IPS-18c (cell line): ENCODE results near the gene CTSE.

Source experiments
- H3K4me3 ChIP-seq: 2 replicates; pipeline ENCODE4 v1.7.0; 2013; ENCODE audit warnings: low read depth, mild to moderate bottlenecking, low read length, moderate library complexity; ENCODE audit not compliant: insufficient read depth
- H3K9me3 ChIP-seq: one replicate; pipeline ENCODE4 v1.6.1; 2013; ENCODE audit warnings: mild to moderate bottlenecking, low read length, moderate library complexity; ENCODE audit not compliant: control insufficient read depth, insufficient read depth

Gene CTSE

DNA sequence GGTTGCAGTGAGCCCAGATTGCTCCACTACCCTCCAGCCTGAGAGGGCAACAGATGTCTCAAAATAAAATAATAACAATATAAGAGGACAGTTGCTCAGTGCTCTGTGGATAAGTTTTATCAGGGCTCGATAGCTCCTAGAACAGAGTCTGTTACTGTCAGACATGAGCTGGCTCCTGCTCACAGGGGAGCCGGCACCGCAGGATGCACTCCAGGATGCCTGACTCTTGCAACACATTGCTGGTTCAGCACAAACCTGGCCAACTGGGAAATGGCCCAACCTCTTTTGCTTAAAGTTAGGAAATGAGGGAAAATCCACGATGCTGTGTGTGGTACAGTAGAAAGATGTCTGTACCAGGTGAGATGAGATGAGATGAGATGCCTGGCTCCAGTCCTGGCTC lies 5.8 kb upstream of the CTSE start:
- Histone ChIP-seq H3K4me3 (no peak overlapping the region), H3K9me3 (no peaks in the 10 kb centered on the region)

- Histone ChIP-seq H3K9me3 (no peaks in the 10 kb centered on the region), H3K4me3 (no peak overlapping the region)
Observed at GRCh38 chr1:206025283-206025820, 1.7 kb upstream of the CTSE start.

GRCh38 chr1:206022766-206023165 lies 929 bp downstream of the CTSE start:
- H3K9me3 ChIP-seq = no peaks in the 10 kb centered on the region
- no peak overlapping the region for H3K4me3 ChIP-seq

- no peaks in the 10 kb centered on the region for H3K9me3 ChIP-seq
- H3K4me3 ChIP-seq = no peak overlapping the region
Observed at GRCh38 chr1:206021626-206022365, 1.9 kb downstream of the CTSE start.

DNA sequence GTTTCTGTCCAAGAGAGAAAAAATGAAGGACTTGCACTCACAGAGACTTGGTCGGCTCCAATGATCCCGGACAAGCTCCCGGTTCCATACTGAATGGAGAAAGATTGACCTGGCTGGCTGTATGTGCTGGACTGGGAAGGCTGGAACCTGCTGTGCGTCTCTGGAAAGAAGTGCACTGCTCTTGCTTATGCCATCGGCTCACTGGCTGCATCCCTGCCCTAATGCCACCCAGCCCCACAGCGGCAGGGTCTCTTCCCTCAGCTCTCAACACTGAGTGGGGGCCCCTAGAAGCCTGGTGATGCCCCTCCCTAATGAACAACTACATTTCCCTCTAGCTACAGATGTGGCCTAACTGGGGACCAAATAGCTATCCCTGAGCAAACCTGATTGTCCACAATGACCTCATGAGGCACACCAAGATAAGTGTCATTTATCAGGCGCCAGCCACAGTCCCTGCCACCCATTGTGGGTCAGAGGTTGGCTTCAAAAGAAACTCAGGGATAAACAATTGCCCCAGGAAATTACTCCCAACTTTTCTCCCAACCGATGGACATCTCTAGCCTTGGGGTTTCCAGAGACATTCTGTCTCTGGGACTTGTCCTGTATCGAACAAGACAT lies 2.6 kb downstream of the CTSE start:
- H3K9me3 ChIP-seq = no peaks in the 10 kb centered on the region
- H3K4me3 ChIP-seq = no peak overlapping the region

GRCh38 chr1:206020393-206021007 lies 3.2 kb downstream of the CTSE start:
- no peaks in the 10 kb centered on the region for H3K9me3 ChIP-seq
- H3K4me3 ChIP-seq = no peak overlapping the region

- H3K9me3 ChIP-seq = no peaks in the 10 kb centered on the region
- no peak overlapping the region for H3K4me3 ChIP-seq
Observed at GRCh38 chr1:206015071-206015470, 8.6 kb downstream of the CTSE start.

DNA sequence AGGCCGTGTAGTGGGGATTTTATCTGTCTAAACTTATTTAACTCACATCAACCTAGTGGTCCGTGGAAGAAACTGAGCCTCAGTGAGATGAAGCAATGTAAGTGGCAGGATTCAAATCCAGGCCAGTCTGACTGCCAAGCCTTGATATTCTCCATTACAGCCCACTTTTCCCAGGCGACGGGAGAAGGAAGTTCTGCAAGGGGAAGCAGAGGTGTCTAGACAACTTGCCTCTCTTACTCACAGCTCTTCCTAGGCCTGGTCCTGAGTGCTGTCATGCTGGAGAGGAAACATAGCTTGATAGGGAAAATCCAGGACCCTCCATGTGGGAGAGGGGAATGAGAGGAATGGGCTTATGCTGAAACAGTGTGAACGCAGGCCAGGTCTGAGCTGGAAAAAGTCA lies 9.1 kb downstream of the CTSE start:
- no peaks in the 10 kb centered on the region for H3K9me3 ChIP-seq
- no peak overlapping the region for H3K4me3 ChIP-seq

GRCh38 chr1:206013026-206013795 lies 10.5 kb downstream of the CTSE start:
- Histone ChIP-seq H3K4me3 (no peak overlapping the region), H3K9me3 (no peaks in the 10 kb centered on the region)

- H3K4me3 ChIP-seq = no peak overlapping the region
Observed at GRCh38 chr1:206012086-206012859, 11.4 kb downstream of the CTSE start.

GRCh38 chr1:206011057-206011456 lies 12.6 kb downstream of the CTSE start:
- Histone ChIP-seq H3K4me3 (no peak overlapping the region), H3K9me3 (no peaks in the 10 kb centered on the region)

More at GRCh38 chr1:206012086-206012859, 11.4 kb downstream of the CTSE start:
- H3K9me3 ChIP-seq = no peaks in the 10 kb centered on the region

DNA sequence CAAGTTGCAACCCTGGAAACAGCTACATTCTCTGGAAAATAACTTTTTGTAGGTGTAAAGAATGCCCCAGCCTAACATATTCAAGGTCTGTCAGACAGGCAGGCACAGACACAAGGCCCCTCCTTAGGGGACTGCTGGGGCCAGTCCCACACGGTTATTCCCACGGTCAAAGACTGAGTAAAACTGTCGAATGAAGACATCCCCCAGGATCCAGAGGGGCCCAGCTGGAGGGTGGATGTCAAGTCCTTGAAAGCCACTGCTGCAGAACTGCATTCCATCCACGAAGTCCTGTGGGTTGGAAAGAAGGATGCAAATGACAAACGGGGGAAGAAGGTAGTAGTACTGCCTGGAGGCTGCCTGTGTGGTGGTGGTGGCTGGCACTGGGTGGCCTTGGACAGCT lies 13.6 kb downstream of the CTSE start:
- Histone ChIP-seq H3K4me3 (no peak overlapping the region), H3K9me3 (no peaks in the 10 kb centered on the region)

- no peak overlapping the region for H3K4me3 ChIP-seq
- H3K9me3 ChIP-seq = no peaks in the 10 kb centered on the region
Observed at GRCh38 chr1:206006946-206007345, 16.7 kb downstream of the CTSE start.

DNA sequence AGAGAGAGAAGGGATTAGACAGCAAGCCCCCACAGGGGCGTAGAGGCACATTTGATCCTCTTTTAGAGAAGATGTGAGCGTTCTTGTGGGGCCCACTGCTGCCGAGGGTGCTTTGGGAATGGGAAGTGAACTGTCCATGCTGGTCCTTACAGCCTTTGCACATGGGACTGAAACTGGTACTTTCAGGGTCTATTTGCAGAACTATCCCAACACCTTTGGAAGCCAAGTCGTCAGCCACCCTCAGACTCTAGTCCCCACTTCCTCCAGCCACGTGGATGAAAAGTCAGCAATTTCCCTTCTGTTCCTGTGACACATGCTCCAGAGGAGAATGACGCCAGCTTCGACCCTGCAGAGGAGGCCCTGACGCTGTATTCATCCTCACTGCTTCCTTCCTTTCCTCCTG lies 17.9 kb downstream of the CTSE start:
- H3K4me3 ChIP-seq = no peak overlapping the region
- H3K9me3 ChIP-seq = no peaks in the 10 kb centered on the region

- Histone ChIP-seq H3K9me3 (no peaks in the 10 kb centered on the region), H3K4me3 (no peak overlapping the region)
Observed at GRCh38 chr1:206005234-206005633, 18.5 kb downstream of the CTSE start.

- Histone ChIP-seq H3K9me3 (no peaks in the 10 kb centered on the region), H3K4me3 (no peak overlapping the region)
Observed at GRCh38 chr1:206004826-206005225, 18.9 kb downstream of the CTSE start.
